MM.1S (cell line): Measurements from ENCODE around the gene CLEC16A.

Experiments
- EZH2 ChIP-seq: fragments of 300-600 bp; sonication (generic); optimal IDR thresholded peaks from 2 replicates; pipeline ENCODE3; 2017; ENCODE audit warnings: low read depth, mild to moderate bottlenecking, antibody characterized with exemption, low read length, mixed read lengths
- TF ChIP-seq, protein P1 (sequence below): fragments of 300-600 bp; sonication (generic); IDR thresholded peaks from 2 replicates; pipeline ENCODE4 v1.5.1; 2016; ENCODE audit warnings: antibody characterized with exemption, low read length, mixed read lengths

DNA sequence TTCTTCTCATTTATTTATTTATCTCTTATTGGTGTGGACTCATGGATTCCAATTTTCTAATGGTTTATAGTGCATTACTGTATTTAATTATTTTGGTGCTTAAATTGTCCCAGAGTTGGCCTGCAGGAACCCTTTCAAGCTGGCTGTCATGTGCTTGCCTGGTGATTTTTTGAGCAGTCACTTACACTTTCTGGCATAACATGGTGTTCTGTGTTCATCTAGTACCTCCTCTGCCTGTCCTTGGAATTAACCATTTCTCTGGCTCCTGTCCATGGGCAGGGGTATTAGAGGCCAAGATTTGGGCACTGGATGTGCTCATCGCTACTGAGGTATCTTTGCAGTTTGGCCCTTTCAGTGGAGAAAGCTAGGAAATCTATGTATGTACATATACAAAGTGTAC lies 67.0 kb downstream of the CLEC16A start:
- no peak for TF ChIP-seq EZH2
- TF ChIP-seq, protein P1, sequence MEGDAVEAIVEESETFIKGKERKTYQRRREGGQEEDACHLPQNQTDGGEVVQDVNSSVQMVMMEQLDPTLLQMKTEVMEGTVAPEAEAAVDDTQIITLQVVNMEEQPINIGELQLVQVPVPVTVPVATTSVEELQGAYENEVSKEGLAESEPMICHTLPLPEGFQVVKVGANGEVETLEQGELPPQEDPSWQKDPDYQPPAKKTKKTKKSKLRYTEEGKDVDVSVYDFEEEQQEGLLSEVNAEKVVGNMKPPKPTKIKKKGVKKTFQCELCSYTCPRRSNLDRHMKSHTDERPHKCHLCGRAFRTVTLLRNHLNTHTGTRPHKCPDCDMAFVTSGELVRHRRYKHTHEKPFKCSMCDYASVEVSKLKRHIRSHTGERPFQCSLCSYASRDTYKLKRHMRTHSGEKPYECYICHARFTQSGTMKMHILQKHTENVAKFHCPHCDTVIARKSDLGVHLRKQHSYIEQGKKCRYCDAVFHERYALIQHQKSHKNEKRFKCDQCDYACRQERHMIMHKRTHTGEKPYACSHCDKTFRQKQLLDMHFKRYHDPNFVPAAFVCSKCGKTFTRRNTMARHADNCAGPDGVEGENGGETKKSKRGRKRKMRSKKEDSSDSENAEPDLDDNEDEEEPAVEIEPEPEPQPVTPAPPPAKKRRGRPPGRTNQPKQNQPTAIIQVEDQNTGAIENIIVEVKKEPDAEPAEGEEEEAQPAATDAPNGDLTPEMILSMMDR = no peak
